ENCODE results near the gene GALNT7.

Gene GALNT7

DNA sequence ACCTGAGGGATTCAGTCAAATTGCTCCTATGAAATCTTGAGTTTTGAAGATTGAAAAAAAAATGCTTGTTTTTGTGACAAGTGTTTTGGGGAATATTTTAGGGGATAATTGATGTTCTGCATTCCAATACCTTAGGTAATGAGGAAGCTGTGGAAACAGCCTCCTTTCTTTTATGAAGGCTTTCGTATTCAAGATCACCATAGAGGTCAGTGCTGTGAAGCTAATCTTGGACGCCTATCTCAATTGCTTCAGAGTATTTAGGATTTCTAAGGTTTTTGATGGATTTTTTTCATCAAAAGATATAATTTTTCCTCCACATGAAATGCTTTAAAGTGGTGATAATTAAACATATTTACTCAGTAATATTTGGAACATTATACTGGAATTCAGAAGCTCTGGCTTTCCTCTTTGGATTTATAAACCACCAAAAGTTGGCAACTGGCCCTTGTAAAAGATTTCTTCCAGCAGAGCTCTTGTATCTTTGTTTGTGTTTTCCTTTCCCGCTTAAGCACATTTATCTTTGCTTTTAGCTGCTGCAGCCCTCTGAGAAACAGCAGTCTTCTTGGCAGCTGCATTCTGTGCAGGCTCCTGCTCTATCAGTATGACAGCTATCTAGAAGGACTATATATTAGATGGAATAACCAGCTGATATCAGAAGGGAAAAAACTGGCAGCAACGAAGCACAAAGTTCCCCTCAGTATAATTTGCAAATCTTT lies 101.9 kb downstream of the GALNT7 start:
- DNase-seq, result no peak

GRCh38 chr4:173272314-173272713 lies 103.7 kb downstream of the GALNT7 start:
- DNase-seq, result no peak

DNA sequence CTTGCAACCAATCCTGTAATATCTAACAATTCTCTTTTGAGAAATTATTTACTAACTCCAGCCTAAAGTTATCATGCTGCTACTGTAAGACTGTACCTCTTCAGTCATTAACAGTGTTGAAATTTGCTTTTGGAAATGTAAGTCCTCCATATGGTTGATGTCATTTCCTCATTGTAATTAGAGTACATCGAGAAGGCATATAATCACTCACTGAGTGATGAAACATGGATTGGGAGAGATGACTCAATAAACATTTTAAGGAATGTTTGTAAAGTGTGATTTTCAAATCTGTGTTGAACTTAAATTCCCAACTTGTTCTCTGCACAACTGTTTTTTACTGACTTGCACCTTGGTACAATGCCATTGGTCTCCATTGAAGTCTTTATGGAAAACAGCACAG lies 104.4 kb downstream of the GALNT7 start:
- no peak for DNase-seq

GRCh38 chr4:173273941-173274340 lies 105.3 kb downstream of the GALNT7 start:
- no peak for DNase-seq

- DNase-seq, result no peak
These were observed 106.1 kb downstream of the GALNT7 start for GRCh38 chr4:173274744-173275143.

DNA sequence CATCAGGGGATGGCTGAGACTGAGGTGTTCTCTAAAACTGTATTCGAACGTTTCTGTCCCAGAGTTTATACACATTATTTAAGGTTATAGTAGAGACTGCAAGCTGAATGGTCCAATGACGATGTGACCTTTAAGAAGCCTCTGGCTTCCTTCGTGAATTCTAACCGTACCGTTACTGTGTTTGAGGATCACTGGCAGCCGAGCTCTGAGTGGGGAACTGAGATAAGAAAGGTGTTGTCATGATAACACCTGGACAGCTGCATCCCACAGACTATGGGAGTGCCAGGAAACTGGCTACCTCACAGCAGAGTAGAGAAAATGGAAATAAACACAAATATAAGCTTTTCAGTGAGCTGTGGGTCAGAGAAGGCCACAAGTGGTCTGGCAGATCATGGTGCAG lies 106.5 kb downstream of the GALNT7 start:
- DNase-seq, result no peak

DNA sequence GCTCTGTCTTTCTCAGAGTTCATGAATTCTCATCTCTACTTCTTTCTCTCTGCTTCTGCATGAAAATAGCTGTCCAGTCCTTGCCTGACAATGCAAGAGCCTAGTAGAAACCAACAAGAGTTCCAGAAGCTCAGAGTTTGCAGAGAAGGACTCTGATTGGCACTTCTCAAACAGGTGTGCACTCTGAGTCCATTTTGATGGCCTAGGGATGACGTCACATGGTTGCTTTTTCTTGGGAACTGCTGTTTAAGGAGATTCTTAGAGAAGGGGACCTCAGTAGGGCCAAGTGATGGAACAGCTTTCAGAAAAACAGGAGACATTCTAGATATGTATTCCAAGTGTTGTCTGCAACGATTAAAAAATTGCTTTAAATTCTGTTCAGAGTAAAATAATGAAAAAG lies 108.7 kb downstream of the GALNT7 start:
- DNase-seq, result no peak

- peak; percentile 76 for DNase-seq
These were observed 112.4 kb downstream of the GALNT7 start for GRCh38 chr4:173280998-173281397.

DNA sequence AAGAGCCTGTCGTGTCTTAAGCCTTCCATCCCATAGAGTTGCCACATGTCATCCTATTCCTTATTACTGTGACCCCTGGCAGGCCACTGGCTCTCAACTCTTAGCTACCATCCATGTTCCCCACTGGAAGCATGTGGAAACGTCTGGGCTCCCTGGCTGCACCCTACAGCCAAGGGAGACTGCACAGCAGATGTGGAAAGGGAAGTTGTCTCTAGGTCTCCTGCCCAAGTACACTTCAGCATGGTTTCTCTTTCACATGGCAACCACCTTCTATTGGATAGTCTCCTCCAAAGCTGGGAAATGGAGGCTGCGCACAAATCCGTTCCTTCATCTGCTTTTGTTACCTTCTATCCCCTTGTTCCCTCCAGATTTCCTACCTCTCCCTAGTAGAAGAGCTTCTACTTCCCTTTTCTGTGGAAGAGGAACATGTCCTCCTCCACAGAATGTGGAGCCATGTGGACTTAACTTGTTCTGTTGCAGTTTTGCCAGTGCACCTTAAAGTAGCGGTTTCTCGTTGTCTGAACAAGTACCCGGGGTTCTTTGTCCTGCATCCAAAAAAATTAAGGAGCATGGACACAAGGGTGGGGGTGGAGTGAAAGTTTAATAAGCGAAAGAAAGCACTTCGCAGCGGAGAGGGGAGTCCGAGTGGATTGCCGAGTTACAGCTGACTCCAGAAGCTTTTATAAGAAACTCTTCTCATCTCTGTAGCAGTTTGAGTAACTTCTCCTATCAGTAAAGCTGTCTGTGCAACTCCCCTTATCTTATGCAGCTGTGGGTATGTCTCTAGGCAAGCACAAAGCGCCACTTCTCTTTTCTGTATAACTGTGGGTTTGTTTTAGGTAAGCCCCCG lies 113.0 kb downstream of the GALNT7 start:
- peak; percentile 97 for DNase-seq

GRCh38 chr4:173282256-173282562 lies 113.6 kb downstream of the GALNT7 start:
- DNase-seq, result no peak

GRCh38 chr4:173282626-173283025 lies 114.0 kb downstream of the GALNT7 start:
- peak; percentile 81 for DNase-seq

- DNase-seq, result peak; percentile 31
These were observed 115.9 kb downstream of the GALNT7 start for GRCh38 chr4:173284463-173284862.

DNA sequence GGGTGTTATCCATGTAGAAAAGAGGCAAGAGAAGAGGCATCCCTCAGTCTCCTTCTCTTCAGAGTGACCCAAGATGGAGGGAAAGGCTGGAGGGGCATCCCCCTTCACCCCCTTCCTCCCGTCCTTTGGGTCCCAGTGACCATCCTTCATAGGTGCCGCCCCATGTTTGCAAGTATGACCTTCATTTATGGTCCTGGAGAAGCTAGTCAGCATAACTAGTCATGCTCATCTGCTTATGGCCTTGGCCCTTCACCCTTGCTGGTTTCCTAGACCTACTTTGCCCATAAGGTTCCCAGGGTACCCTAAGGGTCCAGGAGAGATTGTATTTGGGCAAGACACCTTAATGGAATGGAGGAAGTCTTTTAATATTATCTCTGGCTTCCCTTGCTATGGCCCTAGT lies 118.9 kb downstream of the GALNT7 start:
- DNase-seq, result peak; percentile 26

GRCh38 chr4:173288296-173288695 lies 119.7 kb downstream of the GALNT7 start:
- peak; percentile 99 for DNase-seq

- DNase-seq, result no peak
These were observed 120.2 kb downstream of the GALNT7 start for GRCh38 chr4:173288698-173289352.

- peak; percentile 97 for DNase-seq
These were observed 120.7 kb downstream of the GALNT7 start for GRCh38 chr4:173289353-173289727.

DNA sequence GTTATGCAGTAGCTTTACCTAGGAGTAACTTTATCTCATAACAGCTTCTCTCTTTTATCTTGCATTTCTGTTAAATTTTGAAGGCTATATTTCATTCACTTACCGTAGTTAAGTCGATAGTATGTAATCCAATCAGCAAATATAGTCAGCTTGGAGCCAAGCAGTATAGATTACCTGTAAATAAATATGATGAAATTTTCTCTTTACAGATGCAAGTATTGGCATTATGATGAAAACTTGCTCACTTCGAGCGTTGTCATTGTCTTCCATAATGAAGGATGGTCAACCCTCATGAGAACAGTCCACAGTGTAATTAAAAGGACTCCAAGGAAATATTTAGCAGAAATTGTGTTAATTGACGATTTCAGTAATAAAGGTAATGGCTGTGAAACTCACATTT lies 123.3 kb downstream of the GALNT7 start:
- DNase-seq, result no peak

DNA sequence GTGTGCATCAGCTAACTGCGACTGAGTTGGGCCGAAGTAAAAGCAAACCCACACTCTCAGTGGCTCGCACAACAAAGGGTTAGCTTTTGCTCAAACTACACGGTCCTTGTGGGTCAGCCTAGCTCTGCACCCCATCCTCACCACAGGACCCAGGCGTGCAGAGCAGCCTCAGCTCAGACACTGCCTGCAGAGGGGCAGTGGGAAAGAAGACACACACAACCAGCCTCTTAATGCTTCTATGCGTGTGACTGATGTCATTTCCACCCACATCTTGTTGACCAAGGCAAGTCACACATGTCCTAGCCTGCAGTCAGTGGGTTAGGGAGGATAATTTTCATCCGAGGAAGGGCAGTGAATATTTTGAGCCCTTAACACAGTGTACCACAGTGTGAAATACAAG lies 125.1 kb downstream of the GALNT7 start:
- no peak for DNase-seq

- no peak for DNase-seq
These were observed 125.8 kb downstream of the GALNT7 start for GRCh38 chr4:173294444-173294843.

- DNase-seq, result peak; percentile 89
These were observed 133.0 kb downstream of the GALNT7 start for GRCh38 chr4:173301518-173302201.

DNA sequence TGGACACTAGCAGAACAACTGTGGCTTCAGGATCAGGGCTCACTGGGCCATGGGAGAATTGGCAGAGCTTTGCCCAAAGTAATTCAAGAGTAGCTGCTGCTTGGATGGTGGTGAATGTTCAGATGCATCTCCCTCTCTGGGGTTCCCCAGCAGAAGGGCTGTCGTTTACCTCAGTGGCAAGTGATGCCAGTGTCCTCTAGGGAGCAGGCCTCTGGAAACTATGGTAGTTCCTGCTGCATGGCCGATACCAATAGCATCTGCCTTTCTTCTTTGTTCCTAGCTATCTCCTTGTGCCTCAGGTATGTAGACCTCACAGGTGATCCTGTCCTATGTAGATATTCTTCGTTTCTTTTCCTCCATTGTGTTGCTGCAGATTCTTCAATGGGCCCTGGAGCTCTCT lies 139.2 kb downstream of the GALNT7 start:
- no peak for DNase-seq

DNA sequence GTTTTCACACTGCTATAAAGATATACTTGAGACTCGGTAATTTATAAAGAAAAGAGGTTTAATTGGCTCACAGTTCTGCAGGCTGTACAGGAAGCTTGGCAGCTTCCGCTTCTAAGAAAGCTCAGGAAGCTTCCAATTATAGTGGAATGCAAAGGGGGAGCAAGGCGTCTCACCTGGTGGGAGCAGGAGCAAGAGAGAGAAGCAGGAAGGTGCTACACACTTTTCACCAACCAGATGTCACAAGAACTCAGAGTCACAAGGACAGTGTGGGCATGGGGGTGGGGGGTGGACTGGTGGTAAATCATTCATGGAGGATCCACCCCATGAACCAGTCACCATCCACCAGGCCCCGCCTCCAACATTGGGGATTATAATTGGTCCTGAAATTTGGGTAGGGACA lies 142.8 kb downstream of the GALNT7 start:
- DNase-seq, result no peak

DNA sequence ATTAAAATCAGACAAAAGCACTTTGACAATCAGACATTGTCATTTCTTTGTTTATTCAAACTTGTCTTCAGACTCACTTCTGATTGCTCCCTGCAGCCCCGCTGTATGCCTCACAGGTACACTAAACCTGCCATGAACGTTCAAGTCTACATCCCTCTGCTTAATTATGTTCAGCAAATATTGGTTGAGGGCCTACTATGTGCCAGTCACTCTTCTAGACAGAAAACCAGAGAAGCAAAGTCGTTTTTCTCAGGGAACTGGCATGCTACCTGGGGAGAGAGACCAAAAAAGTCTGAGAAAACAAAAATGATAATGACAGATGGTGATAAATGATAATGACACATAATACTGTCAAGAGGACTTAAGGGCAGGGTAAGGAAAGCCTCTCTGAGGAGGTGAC lies 146.1 kb downstream of the GALNT7 start:
- DNase-seq, result no peak

DNA sequence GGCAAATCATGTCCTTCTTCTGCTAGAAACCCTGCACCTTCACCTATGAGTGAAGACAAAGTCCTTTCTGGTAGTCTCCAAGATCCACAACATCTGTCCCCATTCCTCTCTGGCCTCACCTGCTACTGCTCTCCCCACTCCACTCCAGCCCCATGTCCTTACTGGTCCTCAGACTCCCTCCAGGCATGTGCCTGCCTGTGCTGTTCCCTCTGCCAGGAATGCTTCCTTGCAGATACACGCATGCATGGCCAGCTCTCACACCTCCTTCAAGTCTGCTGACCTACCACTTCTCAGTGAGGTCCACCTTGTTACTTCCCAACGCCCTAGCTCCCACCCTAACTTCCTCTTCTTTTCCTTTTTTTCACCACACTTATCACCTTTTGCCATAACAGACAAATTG lies 147.4 kb downstream of the GALNT7 start:
- no peak for DNase-seq
